Cardiac ventricle fibroblast (primary cell): ENCODE results near the gene FAM221A. TPM values are rescaled to one million over a fixed set of nuclear protein-coding genes. Genes with fewer than 3 reads are reported as not detected.

ENCODE experiments used
- total RNA-seq: library from RNA; depleted of rRNA; stranded (reverse); fragments of >200 nt; gene quantifications from 2 replicates; pipeline ENCODE4 v1.2.3, GENCODE V29; 2015

Gene FAM221A, protein sequence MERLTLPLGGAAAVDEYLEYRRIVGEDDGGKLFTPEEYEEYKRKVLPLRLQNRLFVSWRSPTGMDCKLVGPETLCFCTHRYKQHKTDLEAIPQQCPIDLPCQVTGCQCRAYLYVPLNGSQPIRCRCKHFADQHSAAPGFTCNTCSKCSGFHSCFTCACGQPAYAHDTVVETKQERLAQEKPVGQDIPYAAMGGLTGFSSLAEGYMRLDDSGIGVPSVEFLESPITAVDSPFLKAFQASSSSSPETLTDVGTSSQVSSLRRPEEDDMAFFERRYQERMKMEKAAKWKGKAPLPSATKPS
- 0.56 and 0.64 TPM in 2 replicates for total RNA-seq

DNA sequence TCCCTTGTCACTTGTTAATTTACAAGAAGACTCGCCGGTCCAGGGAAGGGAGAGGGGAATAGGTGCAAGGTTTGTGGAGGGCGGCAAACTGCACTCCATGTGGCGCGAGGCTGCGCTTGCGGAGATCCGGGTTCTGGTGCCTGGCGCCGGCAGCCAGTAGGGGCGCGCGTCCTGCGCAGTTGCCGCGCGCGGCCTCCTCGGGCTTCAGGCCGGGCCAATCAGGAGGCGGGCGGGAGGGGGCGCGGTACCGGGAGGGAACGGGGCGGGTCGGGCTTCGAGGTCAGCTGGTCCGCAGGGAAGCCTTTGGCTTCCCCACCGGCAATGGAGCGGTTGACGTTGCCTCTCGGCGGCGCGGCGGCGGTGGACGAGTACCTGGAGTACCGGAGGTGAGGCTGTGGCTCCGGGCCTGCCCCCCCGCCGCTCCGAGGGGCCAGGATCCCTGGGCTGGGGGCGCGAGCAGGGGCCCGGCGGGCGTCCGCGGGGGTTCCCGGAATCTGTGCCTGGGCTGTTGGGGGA lies at the start of gene FAM221A:
FAM221A (plus strand) TSS at position 302 of the 516 bp plus-strand sequence; CDS start at position 322, 20 bp downstream.

DNA sequence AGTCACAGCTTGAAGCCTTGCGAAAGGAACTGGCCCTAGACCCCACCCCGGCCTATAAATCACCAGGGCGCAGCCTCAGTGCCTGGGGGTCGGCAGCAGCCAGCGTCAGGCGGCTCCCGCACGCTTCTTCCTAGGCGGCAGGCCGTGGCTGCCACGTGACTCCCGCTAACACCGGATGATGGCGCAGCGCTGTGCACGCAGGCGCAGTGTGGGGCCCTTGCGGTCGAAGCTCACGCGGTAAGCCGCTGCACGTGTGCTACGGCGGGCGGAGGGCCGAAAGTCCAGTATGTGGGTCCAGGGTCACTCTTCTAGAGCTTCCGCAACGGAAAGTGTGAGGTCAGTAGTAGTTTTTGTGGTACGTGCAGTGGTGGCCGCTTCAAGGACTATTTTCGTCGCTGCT lies 30.0 kb downstream of the FAM221A start, which contains the start of gene STK31:
STK31 (plus strand) TSS at position 220 of the 400 bp plus-strand sequence; CDS start at position 287, 67 bp downstream.

Other genes with a start within 250 kb of the FAM221A start
- 14.6 and 17.7 TPM in 2 replicates for gene IGF2BP3, start 209.7 kb upstream of the FAM221A start, total RNA-seq
- 15.0 and 17.7 TPM in 2 replicates for gene TRA2A, start 148.2 kb upstream of the FAM221A start, total RNA-seq
- gene CCDC126, start 82.8 kb upstream of the FAM221A start, total RNA-seq, result 6.4 and 9.2 TPM in 2 replicates
- gene STK31, start 30.0 kb downstream of the FAM221A start, total RNA-seq, result not detected in 2 replicates